Measurements from ENCODE around the gene RFC2.

Gene RFC2

DNA sequence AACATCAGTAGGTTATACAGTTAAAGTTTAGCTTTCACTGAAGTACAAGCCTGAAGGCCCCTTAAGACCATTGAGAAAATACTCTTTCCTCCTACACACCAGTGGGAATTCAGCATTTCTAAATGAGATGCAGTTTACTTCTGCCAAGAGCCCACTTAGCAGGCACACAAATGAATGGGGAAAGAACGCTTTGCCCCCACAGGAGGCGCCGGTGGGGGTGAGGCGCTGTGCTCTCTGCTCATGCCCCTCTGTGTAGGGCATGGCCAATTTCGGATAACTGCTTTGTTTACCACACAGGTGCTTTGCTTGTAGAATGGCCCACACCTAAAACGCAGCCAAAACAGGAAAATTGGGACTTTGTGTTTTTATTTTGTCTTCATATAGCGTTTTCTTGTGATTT lies 60.3 kb downstream of the RFC2 start:
- no peak overlapping the region for H3K9ac ChIP-seq (ENCODE audit: low read length)
- no peaks in the 10 kb centered on the region for H3K27me3 ChIP-seq (ENCODE audit: control insufficient read depth in 1 of 2, insufficient read depth in 2 of 2, low read length in 2 of 2)
- no peaks in the 10 kb centered on the region for H3K9me3 ChIP-seq (ENCODE audit: low read length)
- peaks cover 68% of the 10 kb centered on the region for H3K36me3 ChIP-seq (ENCODE audit: insufficient read depth, low read length)
- no peak overlapping the region for H3K27ac ChIP-seq (ENCODE audit: low read depth, low read length)
- H3K4me3 ChIP-seq (ENCODE audit: low read depth in 1 of 2, low read length in 2 of 2): no peak overlapping the region
- peaks cover 2% of the 10 kb centered on the region for H3K4me1 ChIP-seq (ENCODE audit: insufficient read depth, low read length)

DNA sequence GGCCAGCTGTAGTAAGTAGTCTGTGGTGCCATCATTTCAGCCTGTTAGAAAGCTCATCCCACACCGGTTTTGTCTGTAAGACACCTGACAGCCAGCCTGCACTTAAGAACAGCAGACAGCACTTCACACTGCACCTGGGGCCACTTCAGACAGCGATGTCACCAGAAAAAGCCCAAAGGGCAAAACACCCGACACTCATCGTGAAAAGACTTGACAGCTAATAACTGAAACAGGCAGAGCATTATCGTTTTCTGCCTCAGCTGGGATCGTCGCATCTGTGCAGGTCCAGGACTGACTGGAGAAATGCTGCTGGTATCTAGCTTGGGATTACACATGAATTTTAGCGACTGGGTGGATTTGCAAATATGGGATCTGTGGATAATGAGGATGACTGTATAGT lies 61.1 kb downstream of the RFC2 start:
- Histone ChIP-seq H3K27me3 (ENCODE audit: control insufficient read depth in 1 of 2, insufficient read depth in 2 of 2, low read length in 2 of 2) (no peaks in the 10 kb centered on the region), H3K9me3 (ENCODE audit: low read length) (no peaks in the 10 kb centered on the region), H3K27ac (ENCODE audit: low read depth, low read length) (no peak overlapping the region), H3K9ac (ENCODE audit: low read length) (no peak overlapping the region), H3K4me3 (ENCODE audit: low read depth in 1 of 2, low read length in 2 of 2) (no peak overlapping the region), H3K36me3 (ENCODE audit: insufficient read depth, low read length) (peaks cover 76% of the 10 kb centered on the region), H3K4me1 (ENCODE audit: insufficient read depth, low read length) (peaks cover 10% of the 10 kb centered on the region)

DNA sequence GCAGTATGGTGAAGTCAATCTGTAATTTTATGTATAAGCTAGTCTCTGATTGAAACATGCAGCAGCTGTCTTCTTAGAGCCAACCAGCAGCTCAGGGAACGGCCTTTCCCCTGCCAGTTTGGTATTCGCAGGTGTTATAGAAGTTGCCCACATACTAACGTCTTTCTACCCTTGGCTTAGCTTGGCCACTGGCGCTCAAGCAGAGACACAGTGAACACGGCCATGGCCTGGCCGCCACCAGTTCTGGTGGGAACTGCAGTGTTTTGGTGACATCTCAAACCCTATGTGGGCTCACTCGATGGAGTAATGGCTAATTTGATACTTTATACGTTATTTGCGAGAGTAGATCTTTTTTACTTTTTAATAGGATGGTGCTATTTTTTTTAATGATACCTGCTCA lies 63.0 kb downstream of the RFC2 start:
- Histone ChIP-seq H3K9ac (ENCODE audit: low read length) (no peak overlapping the region), H3K27me3 (ENCODE audit: control insufficient read depth in 1 of 2, insufficient read depth in 2 of 2, low read length in 2 of 2) (no peaks in the 10 kb centered on the region), H3K36me3 (ENCODE audit: insufficient read depth, low read length) (peaks cover 75% of the 10 kb centered on the region), H3K4me3 (ENCODE audit: low read depth in 1 of 2, low read length in 2 of 2) (no peak overlapping the region), H3K9me3 (ENCODE audit: low read length) (no peaks in the 10 kb centered on the region), H3K27ac (ENCODE audit: low read depth, low read length) (no peak overlapping the region), H3K4me1 (ENCODE audit: insufficient read depth, low read length) (peaks cover 27% of the 10 kb centered on the region)

DNA sequence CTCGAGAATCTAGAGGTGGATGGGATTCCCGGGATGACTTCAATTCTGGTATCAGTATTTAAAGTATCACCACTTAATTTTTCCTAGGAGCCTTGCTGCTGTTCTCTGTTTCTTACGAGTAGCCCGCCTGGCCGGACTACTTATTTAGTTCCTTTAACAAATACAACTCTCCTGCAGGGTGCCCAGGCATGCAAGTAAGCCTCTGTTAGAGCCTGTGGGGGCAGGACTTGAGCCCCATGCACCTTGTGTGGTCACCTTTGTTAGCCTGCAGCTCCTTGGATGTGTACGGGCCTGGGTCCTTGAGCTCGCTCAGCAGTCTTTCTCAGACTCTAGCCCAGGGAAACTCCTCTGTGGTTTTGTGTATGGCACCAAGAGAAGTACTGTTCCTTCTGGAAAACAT lies 63.9 kb downstream of the RFC2 start:
- peaks cover 75% of the 10 kb centered on the region for H3K36me3 ChIP-seq (ENCODE audit: insufficient read depth, low read length)

DNA sequence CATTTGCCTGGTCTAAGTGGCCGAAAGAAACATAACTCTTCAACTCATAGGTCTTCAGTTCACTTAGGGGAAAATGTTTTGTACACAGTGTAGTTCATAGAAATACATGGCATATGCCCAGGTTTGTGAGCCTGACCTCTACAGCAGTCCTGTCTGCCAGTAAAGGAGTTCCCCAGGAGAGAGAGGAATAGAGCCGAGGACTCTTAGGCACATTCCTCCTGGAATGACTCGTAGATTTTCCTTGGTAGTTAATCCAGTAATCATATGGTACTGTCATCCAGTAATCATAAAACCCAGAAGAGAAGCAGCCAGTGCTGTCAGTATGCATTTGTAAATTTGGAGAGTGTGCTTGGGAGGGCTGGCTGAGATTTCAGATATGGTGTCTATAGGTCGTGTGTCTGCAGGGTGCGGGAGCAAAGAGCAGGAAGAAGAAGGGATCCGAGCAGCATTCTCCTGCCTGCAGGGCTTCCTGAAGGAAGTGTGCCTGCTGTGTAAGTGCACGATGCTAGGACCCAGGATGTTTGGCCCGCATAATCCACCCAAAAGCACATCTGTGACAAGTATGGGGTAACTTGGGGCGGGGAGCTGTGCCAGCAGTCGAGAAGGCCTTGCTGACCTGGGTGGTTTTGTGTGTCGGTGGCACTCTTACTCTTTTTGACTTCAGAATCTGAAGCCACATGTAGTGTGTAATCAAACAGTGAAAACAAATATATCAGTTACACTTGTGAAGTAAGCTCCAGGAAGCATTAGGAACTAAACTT lies 66.1 kb downstream of the RFC2 start:
- Histone ChIP-seq H3K27me3 (ENCODE audit: control insufficient read depth in 1 of 2, insufficient read depth in 2 of 2, low read length in 2 of 2) (no peaks in the 10 kb centered on the region), H3K36me3 (ENCODE audit: insufficient read depth, low read length) (peaks cover 55% of the 10 kb centered on the region), H3K27ac (ENCODE audit: low read depth, low read length) (peak overlapping the region; percentile 43), H3K9me3 (ENCODE audit: low read length) (no peaks in the 10 kb centered on the region), H3K4me3 (ENCODE audit: low read depth in 1 of 2, low read length in 2 of 2) (no peak overlapping the region), H3K4me1 (ENCODE audit: insufficient read depth, low read length) (peaks cover 55% of the 10 kb centered on the region), H3K9ac (ENCODE audit: low read length) (peak overlapping the region; percentile 0)

More for the DNA sequence above, 63.9 kb downstream of the RFC2 start:
- Histone ChIP-seq H3K4me1 (ENCODE audit: insufficient read depth, low read length) (peaks cover 36% of the 10 kb centered on the region), H3K9ac (ENCODE audit: low read length) (no peak overlapping the region), H3K27me3 (ENCODE audit: control insufficient read depth in 1 of 2, insufficient read depth in 2 of 2, low read length in 2 of 2) (no peaks in the 10 kb centered on the region), H3K4me3 (ENCODE audit: low read depth in 1 of 2, low read length in 2 of 2) (no peak overlapping the region), H3K9me3 (ENCODE audit: low read length) (no peaks in the 10 kb centered on the region), H3K27ac (ENCODE audit: low read depth, low read length) (no peak overlapping the region)

DNA sequence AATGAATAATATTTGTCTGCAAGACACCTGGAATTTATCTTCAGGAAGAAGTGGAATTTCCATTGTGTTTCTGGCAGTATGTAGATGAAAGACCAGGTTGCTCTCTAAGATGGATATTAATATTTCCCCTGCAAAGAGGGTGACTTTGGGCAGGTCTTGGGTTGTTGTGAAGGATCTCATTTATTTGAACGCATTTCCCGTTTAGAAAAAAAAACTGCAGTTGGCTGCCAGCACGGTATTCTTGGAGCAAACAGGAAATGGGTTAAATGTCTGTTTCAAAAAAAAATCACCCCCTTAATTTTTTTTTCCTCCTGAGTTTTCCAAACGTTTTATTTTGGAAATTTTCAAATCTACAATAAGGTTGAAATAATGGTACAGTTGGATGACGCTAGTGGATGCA lies 68.6 kb downstream of the RFC2 start:
- Histone ChIP-seq H3K4me3 (ENCODE audit: low read depth in 1 of 2, low read length in 2 of 2) (no peak overlapping the region), H3K36me3 (ENCODE audit: insufficient read depth, low read length) (peaks cover 32% of the 10 kb centered on the region), H3K9ac (ENCODE audit: low read length) (no peak overlapping the region), H3K9me3 (ENCODE audit: low read length) (no peaks in the 10 kb centered on the region), H3K27ac (ENCODE audit: low read depth, low read length) (no peak overlapping the region), H3K4me1 (ENCODE audit: insufficient read depth, low read length) (peaks cover 76% of the 10 kb centered on the region), H3K27me3 (ENCODE audit: control insufficient read depth in 1 of 2, insufficient read depth in 2 of 2, low read length in 2 of 2) (no peaks in the 10 kb centered on the region)

DNA sequence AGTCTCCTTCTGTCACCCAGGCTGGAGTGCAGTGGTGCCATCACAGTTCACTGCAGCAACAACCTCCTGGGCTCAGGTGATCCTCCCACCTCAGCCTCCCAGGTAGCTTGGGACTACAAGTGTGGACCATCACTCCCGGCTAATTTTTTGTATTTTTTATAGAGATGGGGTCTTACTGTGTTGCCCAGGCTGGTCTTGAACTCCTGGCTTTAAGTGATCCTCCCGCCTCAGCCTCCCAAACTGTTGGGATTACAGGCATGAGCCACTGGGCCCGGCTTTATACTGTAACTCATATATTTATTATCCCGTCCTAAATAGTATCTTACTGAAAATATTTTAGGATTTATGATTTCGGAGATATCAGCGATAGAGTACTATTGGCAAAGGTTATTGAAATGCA lies 69.2 kb downstream of the RFC2 start:
- Histone ChIP-seq H3K36me3 (ENCODE audit: insufficient read depth, low read length) (peaks cover 25% of the 10 kb centered on the region), H3K4me1 (ENCODE audit: insufficient read depth, low read length) (peaks cover 82% of the 10 kb centered on the region), H3K9me3 (ENCODE audit: low read length) (no peaks in the 10 kb centered on the region), H3K9ac (ENCODE audit: low read length) (no peak overlapping the region), H3K27ac (ENCODE audit: low read depth, low read length) (no peak overlapping the region), H3K4me3 (ENCODE audit: low read depth in 1 of 2, low read length in 2 of 2) (no peak overlapping the region), H3K27me3 (ENCODE audit: control insufficient read depth in 1 of 2, insufficient read depth in 2 of 2, low read length in 2 of 2) (no peaks in the 10 kb centered on the region)

DNA sequence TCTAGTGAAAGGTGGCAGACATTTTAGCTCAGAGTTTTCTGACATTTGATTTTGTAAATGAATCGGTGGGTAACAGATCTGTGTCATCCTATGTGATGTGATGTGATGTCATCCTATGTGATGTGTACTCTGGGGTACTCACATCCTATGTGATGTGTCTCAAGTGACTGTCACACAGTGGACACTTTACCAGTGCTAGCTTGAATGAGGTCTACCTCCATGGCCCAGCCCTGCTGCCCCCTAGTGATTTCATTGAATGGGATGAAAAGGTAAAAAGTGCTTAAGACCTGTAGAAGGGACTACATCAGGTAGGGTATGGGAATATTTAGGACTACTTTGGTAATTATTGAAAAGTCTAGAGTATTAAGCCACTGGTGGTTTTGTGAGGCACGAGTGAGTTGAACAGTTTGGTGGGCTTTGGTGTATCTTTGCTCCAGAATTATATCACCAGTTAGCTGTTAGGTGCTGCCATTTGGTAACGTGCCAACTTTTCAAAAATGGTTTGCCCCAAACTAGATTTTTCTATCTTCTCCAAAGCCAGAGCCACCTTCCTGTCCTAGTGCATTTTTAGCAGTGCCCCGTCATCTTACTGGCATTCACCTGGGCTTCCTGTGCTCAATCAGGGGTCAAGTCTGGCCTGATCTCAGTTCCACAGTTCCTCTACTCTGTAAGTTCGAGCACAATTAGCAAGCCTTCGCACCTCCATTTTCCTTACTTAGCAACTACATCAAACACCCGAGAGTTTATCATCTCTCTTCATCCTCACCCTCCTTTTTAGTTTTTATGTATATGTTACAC lies 70.3 kb downstream of the RFC2 start:
- no peaks in the 10 kb centered on the region for H3K9me3 ChIP-seq (ENCODE audit: low read length)
- H3K27me3 ChIP-seq (ENCODE audit: control insufficient read depth in 1 of 2, insufficient read depth in 2 of 2, low read length in 2 of 2): no peaks in the 10 kb centered on the region
- peaks cover 91% of the 10 kb centered on the region for H3K4me1 ChIP-seq (ENCODE audit: insufficient read depth, low read length)
- H3K27ac ChIP-seq (ENCODE audit: low read depth, low read length): no peak overlapping the region
- H3K4me3 ChIP-seq (ENCODE audit: low read depth in 1 of 2, low read length in 2 of 2): no peak overlapping the region
- no peak overlapping the region for H3K9ac ChIP-seq (ENCODE audit: low read length)
- peaks cover 14% of the 10 kb centered on the region for H3K36me3 ChIP-seq (ENCODE audit: insufficient read depth, low read length)

DNA sequence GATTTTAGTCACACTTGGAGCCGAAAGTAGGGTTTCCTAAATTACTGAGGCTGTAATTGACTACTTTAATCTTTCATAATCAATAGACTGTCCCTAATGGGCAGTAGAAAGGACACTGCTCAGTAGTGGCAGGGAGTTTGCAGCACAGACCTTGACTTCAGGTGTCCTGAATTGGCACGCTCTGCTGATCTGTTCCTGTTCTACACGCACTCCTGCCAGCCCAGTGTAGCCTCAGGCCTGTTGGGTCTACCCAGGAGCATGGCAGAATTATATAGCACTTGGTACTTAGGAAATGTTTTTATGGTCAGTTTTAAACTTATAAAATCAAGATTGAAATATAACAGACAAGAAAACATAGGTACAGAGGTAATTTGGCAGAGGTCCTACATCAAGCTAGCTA lies 71.1 kb downstream of the RFC2 start:
- no peak overlapping the region for H3K4me3 ChIP-seq (ENCODE audit: low read depth in 1 of 2, low read length in 2 of 2)
- H3K27ac ChIP-seq (ENCODE audit: low read depth, low read length): no peak overlapping the region

DNA sequence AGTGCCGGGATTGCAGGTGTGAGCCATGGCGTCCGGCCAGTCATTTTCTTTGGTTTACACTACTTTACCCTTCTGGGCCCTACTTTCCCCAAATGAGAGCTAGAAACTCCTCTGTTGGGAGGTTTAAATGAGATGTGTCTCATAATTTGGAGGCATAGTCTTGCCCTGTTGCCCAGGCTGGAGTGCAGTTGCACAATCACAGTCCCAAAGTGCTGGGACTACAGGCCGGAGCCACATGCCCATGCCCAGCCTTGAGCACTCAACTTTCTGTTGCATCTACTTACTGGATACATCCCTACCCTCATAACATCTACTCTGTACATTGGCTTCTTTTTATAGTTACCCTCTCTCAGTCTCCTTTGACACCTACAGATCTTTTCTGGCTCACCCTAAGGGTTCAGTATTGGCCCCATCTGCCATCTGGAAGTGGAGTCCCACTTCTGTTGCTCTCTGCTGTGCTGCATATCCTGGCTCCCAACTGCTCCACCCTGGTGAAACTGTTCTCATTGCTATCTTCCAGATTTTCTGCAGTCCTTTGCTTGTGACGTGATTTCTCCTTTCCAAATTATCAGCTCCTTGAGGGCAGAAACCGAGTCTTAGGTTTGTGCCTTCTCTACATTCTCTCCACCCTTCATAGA lies 71.6 kb downstream of the RFC2 start:
- Histone ChIP-seq H3K4me1 (ENCODE audit: insufficient read depth, low read length) (peaks cover 91% of the 10 kb centered on the region), H3K27me3 (ENCODE audit: control insufficient read depth in 1 of 2, insufficient read depth in 2 of 2, low read length in 2 of 2) (no peaks in the 10 kb centered on the region), H3K36me3 (ENCODE audit: insufficient read depth, low read length) (peaks cover 1% of the 10 kb centered on the region), H3K4me3 (ENCODE audit: low read depth in 1 of 2, low read length in 2 of 2) (no peak overlapping the region), H3K9me3 (ENCODE audit: low read length) (no peaks in the 10 kb centered on the region), H3K9ac (ENCODE audit: low read length) (no peak overlapping the region), H3K27ac (ENCODE audit: low read depth, low read length) (no peak overlapping the region)

More for the DNA sequence above, 71.1 kb downstream of the RFC2 start:
- peaks cover 91% of the 10 kb centered on the region for H3K4me1 ChIP-seq (ENCODE audit: insufficient read depth, low read length)
- H3K27me3 ChIP-seq (ENCODE audit: control insufficient read depth in 1 of 2, insufficient read depth in 2 of 2, low read length in 2 of 2): no peaks in the 10 kb centered on the region
- H3K36me3 ChIP-seq (ENCODE audit: insufficient read depth, low read length): peaks cover 7% of the 10 kb centered on the region
- H3K9me3 ChIP-seq (ENCODE audit: low read length): no peaks in the 10 kb centered on the region
- H3K9ac ChIP-seq (ENCODE audit: low read length): no peak overlapping the region

DNA sequence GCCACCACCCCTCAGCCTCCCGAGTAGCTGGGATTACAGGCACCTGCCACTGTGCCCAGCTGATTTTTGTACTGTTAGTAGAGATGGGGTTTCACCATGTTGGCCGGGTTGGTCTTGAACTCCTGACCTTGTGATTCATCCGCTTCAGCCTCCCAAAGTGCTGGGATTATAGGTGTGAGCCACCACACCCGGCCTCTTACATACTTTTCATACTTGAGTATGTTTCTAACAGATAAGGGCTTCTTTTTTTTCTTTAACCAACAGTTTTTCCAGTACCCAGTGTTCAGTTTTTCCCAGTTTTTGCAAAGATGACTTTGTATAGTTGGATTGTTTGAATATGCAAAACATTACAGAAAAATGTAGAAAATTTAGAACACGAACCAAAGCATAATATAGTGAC lies 72.4 kb downstream of the RFC2 start:
- no peak overlapping the region for H3K9ac ChIP-seq (ENCODE audit: low read length)
- no peak overlapping the region for H3K27ac ChIP-seq (ENCODE audit: low read depth, low read length)
- H3K4me1 ChIP-seq (ENCODE audit: insufficient read depth, low read length): peaks cover 91% of the 10 kb centered on the region
- no peaks in the 10 kb centered on the region for H3K27me3 ChIP-seq (ENCODE audit: control insufficient read depth in 1 of 2, insufficient read depth in 2 of 2, low read length in 2 of 2)
- H3K4me3 ChIP-seq (ENCODE audit: low read depth in 1 of 2, low read length in 2 of 2): no peak overlapping the region
- no peaks in the 10 kb centered on the region for H3K36me3 ChIP-seq (ENCODE audit: insufficient read depth, low read length)
- no peaks in the 10 kb centered on the region for H3K9me3 ChIP-seq (ENCODE audit: low read length)
